ENCODE measurements around the gene ADIPOR2. TPM values are rescaled to one million over a fixed set of nuclear protein-coding genes. Genes with fewer than 3 reads are reported as not detected.

ADIPOR2 gene
- total and polyA plus RNA-seq, 10 of the 15 experiments (the other 5 are each of a cell fraction or from before 2014, with no cell fraction given), result 8.6 to 65.0 (median 38.0) TPM

GRCh38 chr12:1650260-1650977, 40.5 kb upstream of the ADIPOR2 start:
- H3K4me2 ChIP-seq (ENCODE audit: control insufficient read depth, insufficient read depth), result no peak overlapping the region
- no peaks in the 10 kb centered on the region for H3K27me3 ChIP-seq (replicated peaks in 1 of 2; ENCODE audit: control insufficient read depth in 2 of 2, insufficient read depth in 2 of 2, low read length in 1 of 2)
- TF ChIP-seq ZNF384 (IDR thresholded peaks at IDR 0.05; ENCODE audit: borderline replicate concordance, low read depth, low read length), result no peak
- RAD21 ChIA-PET (ENCODE audit: unreplicated experiment), result interaction anchor here (1.6 to 13.4 kb wide), 2 partner anchors 141 to 289 kb away, joined by 12 to 234 read pairs; no protein-coding TSS in a partner anchor
- no peaks in the 10 kb centered on the region for H3K9me3 ChIP-seq (replicated peaks; ENCODE audit: control insufficient read depth, insufficient read depth, low read length)
- no peak overlapping the region for H3K9ac ChIP-seq (ENCODE audit: control insufficient read depth, insufficient read depth, low read length)
- in situ Hi-C loops (cut with MboI) (no loop called here), intact Hi-C loops (cut with micrococcal nuclease; ENCODE audit: unreplicated experiment) (no loop called here)
- 18% methylated on average over 4 of the region's 5 CpGs for WGBS (ENCODE audit: insufficient coverage, insufficient replicate concordance, low lambda C conversion rate, missing lambda C conversion rate)
- BruUV-seq (replicated peaks), result no TSS peak
- no peak overlapping the region for H2AFZ ChIP-seq (ENCODE audit: control insufficient read depth, low read depth, low read length)
- H3K27ac ChIP-seq (ENCODE audit: control insufficient read depth, insufficient read depth), result no peak overlapping the region
- POLR2A ChIA-PET, result interaction anchor here (0.5 to 2.4 kb wide), 2 partner anchors 116 to 140 kb away, joined by 3 to 5 read pairs; no protein-coding TSS in a partner anchor
- ATAC-seq (no peak), DNase-seq (ENCODE audit: low read depth, low spot score) (no peak), FAIRE-seq (no peak)
- H4K20me1 ChIP-seq (ENCODE audit: control insufficient read depth, insufficient read depth), result no peaks in the 10 kb centered on the region
- H3K4me1 ChIP-seq (ENCODE audit: control insufficient read depth, insufficient read depth, low read length), result no peaks in the 10 kb centered on the region
- CTCF ChIA-PET, result interaction anchor here (0.6 to 20.1 kb wide), 7 partner anchors 9 to 532 kb away, joined by 3 to 434 read pairs (median 5); no protein-coding TSS in a partner anchor
- no peaks in the 10 kb centered on the region for H3K79me2 ChIP-seq (ENCODE audit: control insufficient read depth, insufficient read depth, low read length)
- no peak overlapping the region for H3K4me3 ChIP-seq
- SMC1A ChIA-PET (ENCODE audit: uncharacterized antibody, unreplicated experiment), result interaction anchor here (0.5 to 8.9 kb wide), 6 partner anchors 10 to 532 kb away, joined by 3 to 202 read pairs (median 8); no protein-coding TSS in a partner anchor
- no peaks in the 10 kb centered on the region for H3K36me3 ChIP-seq (ENCODE audit: control insufficient read depth in 2 of 2, insufficient read depth in 2 of 2, low read length in 1 of 2)

GRCh38 chr12:1650978-1651361, 39.9 kb upstream of the ADIPOR2 start:
- Histone ChIP-seq H4K20me1 (ENCODE audit: control insufficient read depth, insufficient read depth) (no peaks in the 10 kb centered on the region), H3K27me3 (replicated peaks in 1 of 2; ENCODE audit: control insufficient read depth in 2 of 2, insufficient read depth in 2 of 2, low read length in 1 of 2) (no peaks in the 10 kb centered on the region), H3K9ac (ENCODE audit: control insufficient read depth, insufficient read depth, low read length) (no peak overlapping the region), H3K36me3 (ENCODE audit: control insufficient read depth in 2 of 2, insufficient read depth in 2 of 2, low read length in 1 of 2) (no peaks in the 10 kb centered on the region), H2AFZ (ENCODE audit: control insufficient read depth, low read depth, low read length) (no peak overlapping the region), H3K4me2 (ENCODE audit: control insufficient read depth, insufficient read depth) (no peak overlapping the region), H3K27ac (ENCODE audit: control insufficient read depth, insufficient read depth) (no peak overlapping the region), H3K9me3 (replicated peaks; ENCODE audit: control insufficient read depth, insufficient read depth, low read length) (no peaks in the 10 kb centered on the region), H3K79me2 (ENCODE audit: control insufficient read depth, insufficient read depth, low read length) (no peaks in the 10 kb centered on the region), H3K4me3 (no peak overlapping the region), H3K4me1 (ENCODE audit: control insufficient read depth, insufficient read depth, low read length) (no peaks in the 10 kb centered on the region)
- FAIRE-seq, result no peak
- ChIA-PET POLR2A (interaction anchor here (2.4 kb wide), 1 partner anchor 140 kb away, joined by 5 read pairs; no protein-coding TSS in a partner anchor), SMC1A (ENCODE audit: uncharacterized antibody, unreplicated experiment) (interaction anchor here (0.5 to 8.9 kb wide), 3 partner anchors 139 to 507 kb away, joined by 3 to 202 read pairs (median 9); no protein-coding TSS in a partner anchor), RAD21 (ENCODE audit: unreplicated experiment) (interaction anchor here (1.6 to 13.4 kb wide), 3 partner anchors 140 to 289 kb away, joined by 12 to 234 read pairs (median 38); no protein-coding TSS in a partner anchor), CTCF (interaction anchor here (0.6 to 20.1 kb wide), 6 partner anchors 9 to 533 kb away, joined by 3 to 434 read pairs (median 13); no protein-coding TSS in a partner anchor)
- TF ChIP-seq MYC (IDR thresholded peaks at IDR 0.05; ENCODE audit: insufficient read depth, insufficient read length, insufficient replicate concordance, low read length, severe bottlenecking), result no peak
- BruUV-seq (replicated peaks), result no TSS peak
- intact Hi-C loops (cut with micrococcal nuclease; ENCODE audit: unreplicated experiment), result no loop called here
- ATAC-seq, result no peak
- in situ Hi-C loops (cut with MboI), result no loop called here
- no peak for DNase-seq (ENCODE audit: low read depth, low spot score)
- WGBS (ENCODE audit: insufficient coverage, insufficient replicate concordance, low lambda C conversion rate, missing lambda C conversion rate), result 65% methylated on average over 6 of the region's 6 CpGs

Data from GM12878 (cell line).